GDM1 (cell line): ENCODE data around the gene ZNF236.

Source experiments
- DNase-seq: peaks from one replicate; lab custom pipeline; 2025; lab: John Stamatoyannopoulos, UW

The ZNF236 gene

DNA sequence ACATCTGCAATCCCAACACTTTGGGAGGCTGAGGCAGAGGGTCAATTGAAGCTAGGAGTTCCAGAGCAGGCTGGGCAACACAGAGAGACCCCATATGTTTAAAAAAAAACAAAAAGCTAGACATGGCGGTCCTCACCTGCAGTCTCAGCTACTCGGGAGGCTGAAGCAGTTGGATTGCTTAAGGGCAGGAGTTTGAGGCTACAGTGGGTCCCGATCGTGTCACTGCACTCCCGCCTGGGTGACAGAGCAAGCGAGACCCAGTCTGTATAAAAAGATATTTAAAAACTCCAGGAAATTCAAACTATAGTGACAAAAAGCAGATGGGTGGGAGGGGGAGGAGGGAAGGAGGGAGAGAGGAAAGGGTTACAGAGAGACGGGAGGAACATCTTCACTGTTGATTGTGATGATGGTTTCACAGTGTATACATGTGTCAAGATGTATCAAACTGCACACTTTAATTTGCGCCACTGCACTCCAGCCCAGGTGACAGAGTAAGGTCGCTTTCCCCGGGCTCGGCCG lies 942 bp upstream of the ZNF236 start:
- DNase-seq = no peak

DNA sequence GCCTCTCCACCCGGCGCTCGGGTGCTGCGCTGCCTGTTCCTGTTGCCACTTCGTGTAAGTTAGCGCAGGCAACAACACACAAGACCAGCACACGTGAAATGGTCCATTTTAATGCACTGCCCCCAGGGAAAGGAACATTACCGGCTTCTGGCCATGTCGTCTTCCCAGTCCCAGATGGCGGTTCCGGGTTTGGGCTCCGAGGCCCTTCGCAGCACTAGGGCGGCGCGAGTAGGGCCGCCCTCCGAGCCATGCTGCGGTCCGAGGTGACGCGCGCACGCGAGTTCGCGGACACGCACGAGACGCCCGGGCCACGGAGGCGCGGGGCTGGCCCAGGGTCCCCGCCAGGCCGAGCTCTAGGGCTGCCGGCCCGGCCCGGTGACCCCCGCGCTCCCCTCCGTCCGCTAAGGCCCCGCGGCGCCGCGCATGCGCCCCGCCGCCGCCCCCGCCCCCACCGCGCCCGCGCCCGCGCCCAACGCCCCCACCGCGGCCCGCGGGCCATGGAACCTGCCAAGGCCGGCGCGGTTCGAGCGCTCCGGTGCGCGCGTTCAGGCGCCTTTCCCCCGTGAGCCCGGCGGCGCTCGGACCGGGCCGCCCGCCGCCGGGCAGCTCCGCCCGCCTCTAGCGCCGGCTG lies 367 bp upstream of the ZNF236 start:
- peak; percentile 39 for DNase-seq

DNA sequence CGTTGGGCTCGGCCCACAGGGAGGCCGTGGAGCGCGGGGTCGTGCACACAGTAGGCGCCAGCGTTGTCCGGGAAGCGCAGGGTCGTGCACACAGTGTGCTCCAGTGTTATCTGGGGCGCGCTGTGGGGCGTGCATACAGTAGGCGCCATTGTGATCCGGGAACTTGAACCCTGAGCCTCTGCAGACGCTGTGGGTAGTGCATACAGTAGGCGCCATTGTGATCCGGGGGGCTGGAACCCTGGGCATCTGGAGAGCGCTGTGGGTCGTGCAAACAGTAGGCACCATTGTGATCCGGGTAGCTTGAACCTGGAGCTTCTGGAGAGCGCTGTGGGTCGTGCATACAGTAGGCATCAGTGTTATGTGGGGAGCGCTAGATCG lies 793 bp downstream of the ZNF236 start:
- no peak for DNase-seq

DNA sequence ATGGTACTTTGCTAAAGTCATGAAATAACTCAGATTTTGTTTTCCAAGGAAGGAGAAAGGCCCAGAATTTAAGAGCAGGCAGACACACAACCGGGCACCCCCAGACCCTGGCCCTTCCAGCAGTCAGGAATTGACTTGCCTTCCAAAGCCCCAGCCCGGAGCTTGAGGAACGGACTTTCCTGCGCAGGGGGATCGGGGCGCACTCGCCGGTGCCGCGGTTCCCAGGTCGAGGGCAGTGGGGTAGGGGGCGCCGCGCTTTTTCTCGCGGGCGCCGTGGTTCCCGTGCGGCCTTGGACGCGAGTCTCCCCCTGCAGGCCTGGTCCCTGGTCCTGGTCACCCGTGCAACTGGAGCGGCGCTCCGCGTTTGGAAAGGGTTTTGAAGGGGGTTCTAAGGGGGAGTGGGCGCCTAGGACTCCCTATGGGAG lies 1.2 kb downstream of the ZNF236 start:
- DNase-seq = no peak

DNA sequence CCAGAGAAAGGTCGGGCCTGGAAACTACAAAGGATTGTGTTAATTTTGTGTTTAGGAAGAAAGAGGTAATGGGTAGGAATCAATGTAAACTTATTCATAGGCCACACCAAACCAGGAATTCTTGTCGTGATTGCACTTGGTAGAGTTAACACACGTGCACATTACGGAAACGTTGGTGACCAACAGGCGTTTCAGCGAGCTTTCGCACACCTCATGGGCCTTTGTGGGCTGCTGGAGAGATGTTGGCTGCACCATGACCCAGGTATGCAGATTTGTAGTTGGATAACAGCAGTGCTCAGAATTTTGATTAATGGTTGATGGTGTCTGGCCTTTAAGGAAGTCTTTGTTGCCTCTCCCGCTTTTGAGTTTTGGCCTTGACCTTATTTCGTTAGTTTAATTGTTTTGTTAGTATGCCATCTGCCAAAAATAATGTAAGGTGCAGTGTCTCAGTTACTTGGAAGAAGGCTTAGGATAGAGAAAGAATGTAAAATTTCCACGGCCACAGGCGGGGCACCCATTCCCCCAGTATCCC lies 1.9 kb downstream of the ZNF236 start:
- DNase-seq = no peak

DNA sequence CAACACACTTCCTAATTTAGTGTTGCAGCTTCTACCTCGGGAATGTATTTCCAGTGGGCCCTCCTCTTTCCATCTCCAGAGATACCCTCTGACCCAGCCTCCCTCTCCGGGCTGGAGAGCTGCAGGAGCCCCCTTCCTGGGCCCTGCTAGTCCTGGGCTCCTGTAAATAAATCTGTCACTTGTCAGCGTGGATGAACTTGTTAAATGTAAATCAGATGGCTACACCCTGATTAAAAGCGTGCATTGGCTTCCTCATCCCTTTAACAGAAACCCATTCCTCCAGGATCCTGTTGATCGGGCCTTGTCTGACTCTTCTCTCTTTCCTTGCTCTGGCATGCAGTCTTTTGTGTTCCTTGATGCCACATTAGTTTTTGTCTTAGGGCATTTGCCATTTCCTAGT lies 2.4 kb downstream of the ZNF236 start:
- no peak for DNase-seq

DNA sequence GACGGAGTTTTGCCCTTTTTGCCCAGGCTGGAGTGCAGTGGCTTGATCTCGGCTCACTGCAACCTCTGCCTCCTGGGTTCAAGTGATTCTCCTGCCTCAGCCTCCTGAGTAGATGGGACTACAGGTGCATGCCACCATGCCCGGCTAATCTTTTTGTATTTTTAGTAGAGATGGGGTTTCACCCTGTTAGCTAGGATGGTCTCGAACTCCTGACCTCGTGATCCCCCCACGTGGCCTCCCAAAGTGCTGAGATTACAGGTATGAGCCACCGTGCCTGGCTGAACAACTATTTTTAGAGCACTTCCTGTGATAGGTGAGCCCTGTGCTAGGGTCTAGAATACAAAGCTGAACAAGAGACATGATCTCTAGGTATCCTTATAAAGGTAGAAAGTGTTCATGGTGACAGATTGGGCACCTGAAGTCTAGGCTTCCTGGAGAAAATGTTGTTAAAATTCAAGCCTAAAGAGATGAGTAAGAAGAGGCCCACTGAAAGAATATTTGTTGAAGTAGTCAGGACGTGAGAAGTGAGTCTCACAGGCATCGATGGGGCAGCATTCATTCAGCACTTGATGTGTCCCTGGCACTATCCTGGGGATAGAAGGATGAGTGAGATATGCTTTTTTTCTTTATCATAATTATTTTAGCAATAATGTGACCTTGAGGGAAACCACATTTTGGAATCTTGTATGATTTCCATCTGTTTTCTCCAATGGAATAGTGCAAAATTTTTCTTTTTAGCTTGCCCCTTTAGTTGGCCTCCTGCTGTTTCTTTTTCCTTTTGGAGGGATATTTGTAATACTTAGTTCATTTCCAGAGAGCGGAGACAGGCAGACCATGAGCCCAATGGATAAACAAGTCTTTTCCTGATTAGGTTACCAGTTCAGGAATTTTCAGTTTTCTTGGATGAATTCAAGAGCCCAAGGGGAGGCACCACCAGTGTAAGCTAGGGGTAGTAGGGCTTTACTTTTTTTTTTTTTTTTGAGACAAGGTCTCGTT lies 5.1 kb downstream of the ZNF236 start:
- no peak for DNase-seq

DNA sequence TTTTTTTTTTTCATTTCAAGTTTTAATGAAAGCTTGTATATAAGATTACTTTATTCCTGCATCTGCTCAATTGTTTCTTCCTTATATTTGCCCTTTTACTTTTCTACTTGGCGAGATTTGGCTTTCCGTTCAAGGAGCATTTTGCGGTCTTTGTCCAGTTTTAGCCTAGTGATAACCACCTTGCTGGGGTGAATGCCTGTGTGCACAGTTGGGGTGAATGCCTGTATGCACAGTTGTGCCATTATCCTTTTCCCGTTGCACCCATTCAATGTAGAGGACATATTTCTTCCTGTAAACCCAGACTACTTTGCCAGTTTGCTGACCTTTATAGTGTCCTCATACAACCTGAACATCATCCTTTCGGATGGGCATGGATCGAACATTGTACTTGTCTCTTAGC lies 12.0 kb downstream of the ZNF236 start:
- DNase-seq = no peak

DNA sequence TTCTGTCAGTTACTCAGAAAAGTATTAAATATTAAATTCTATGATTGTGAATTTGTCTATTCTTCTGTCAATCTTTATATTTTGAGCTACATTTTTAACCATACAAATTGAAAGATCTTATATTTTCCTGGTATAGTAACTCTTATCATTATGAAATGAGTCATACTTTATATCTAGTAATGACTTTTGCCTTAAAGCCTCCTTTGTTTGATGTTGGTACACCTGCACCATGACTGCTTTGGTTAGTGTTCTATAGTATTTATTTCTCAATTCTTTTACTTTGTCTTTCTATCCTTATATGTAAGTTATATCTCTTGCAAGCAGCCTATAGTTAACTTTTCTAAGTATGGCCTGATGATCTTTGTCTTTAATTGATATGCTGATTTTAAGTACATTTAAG lies 13.0 kb downstream of the ZNF236 start:
- DNase-seq = no peak

DNA sequence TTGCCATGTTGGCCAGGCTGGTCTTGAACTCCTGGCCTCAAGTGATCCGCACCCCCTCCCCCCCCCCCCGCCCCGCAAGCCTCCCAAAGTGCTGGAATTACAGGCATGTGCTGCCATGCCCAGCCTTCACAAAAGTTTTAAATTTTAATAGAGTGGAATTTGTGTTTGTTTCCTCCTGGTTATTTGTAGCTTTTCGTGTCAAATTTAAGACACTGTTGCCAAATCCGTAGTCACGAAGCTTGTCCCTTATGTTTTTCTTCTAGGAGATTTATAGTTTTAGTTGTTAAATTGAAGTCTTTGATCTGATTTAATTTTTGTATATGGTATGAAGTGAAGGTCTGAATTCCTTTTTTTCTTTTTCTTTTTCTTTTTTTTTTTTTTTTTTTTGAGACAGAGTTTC lies 14.7 kb downstream of the ZNF236 start:
- no peak for DNase-seq

DNA sequence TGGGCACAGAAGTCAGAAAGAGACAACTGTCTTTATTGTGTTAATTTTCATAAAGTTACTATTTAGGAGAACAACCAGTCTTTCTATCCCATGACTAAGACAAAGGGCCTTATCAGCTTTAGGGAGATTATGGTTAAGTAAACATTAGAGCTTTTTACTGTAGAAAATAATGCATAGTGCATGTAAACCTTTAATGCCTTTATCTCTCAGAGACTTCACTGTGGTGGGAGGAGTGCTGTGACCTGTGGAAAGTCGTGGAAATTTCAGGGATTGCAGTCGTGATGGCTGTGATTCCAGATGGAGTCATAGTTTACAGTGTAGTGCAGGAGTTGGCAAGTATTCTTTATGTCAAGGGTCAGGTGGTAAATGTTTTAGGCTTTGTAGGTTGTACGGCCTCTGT lies 15.8 kb downstream of the ZNF236 start:
- DNase-seq = no peak

DNA sequence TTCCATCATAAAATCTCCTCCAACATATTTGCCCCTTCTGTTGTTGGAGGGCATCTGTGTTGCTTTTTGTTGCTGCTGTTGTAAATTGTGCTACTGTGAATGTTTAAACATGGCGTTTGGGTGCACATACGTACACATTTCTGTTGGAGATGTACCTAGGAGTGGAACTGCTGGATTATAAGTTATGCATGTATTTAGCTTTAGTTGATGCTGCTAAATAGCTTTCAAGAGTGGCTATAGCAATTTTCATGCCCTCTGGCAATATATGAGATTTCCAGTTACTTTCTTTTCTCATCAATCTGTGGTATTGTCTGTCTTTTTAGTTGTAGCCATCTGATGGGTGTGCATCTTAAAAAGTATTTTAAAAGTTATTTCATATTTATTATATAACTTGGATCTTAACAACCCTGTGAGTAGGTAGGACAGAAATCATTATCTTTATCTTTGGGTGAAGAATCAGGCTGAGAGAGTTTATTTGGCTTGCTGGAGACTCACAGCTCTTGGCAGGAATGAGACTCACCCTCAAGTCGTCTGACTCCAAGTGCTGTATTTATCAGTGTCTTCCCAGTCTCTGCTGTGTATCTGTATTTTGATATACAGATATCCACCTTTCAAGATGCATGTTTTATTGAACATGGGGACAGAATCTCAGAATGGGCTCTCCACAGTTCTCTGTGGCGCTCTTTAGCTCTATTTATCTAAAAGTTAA lies 16.9 kb downstream of the ZNF236 start:
- DNase-seq = no peak

DNA sequence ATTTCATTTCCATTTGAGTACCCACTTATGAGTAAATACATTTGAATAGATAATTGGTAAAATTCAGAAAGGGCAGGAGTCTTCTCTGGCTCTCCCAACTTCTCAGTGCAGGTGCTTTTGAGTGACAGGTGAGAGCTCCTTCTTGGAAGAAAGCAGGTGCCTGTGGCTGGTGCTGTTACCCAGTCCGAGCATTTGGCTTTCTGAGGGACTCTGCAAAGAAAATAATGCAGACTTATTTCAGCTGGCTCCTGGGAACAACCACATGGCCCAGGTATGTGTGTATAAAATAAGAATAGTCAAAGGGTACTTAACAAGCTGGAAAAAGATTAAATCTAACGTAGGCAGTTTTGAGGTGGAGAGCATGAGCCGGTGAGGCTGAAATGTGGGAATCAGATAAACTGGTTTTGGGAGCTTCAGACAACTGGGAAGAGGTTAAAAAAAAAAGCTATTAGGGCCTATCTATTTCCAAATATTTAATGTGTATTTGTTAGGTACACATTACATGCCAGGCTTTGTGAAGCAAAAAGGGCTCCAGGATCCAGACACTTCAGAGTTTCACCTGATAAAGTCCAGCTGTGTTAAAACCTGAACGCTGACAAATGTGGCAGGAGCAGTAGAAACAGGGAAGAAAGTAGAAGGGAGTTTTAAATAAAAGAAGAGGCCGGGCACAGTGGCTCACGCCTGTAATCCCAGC lies 20.6 kb downstream of the ZNF236 start:
- DNase-seq = no peak

DNA sequence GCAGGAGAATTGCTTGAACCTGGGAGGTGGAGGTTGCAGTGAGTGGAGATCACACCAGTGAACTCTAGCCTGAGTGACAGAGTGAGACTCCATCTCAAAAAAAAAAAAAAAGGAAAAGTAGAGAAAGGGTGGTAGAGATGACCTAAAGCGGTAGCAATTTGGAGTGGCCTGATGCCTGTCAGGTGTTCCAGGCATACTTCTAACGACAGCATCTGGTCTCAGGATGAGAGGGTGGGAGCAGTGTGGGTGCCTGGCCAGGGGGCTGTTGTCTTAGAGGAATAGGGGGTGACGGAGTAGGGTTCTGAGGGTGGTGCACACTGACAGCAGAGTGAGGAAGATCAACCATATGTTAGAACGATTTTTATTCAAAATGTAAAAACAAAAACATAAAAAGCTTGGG lies 21.8 kb downstream of the ZNF236 start:
- no peak for DNase-seq

DNA sequence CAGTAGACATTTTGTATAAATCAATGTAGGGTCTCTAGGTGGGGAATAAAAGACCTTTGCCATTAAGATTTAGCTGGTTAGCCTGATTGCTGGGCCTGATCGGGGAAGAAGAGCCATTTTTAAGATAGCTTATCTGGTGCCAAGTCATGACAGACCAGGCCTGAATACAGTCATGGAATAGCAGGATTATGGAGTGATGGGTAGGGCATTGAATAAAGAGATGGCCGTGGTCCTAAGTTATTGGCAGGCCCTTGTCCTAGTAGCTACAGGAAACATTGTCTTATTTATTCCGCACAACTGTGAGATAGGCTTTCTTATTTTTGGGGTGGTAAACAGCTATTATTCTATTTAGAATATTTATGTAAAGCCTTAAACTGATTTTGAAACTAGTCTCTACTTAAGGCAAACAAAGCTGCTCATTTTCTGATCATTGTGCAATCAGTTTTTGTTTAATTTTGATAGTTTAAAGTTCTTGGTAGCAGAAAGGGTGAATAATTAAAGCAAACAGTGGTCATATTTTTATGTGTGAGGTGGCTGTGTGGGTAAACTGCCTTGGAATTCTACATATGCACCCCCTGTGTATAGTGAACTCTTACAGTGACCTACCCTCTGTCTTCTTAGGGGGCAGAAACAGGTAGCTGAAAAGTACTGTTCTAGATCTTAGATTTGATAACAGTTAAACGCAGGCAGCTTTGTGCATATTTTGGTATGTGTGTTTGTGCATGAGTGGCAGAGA lies 22.6 kb downstream of the ZNF236 start:
- DNase-seq = no peak

DNA sequence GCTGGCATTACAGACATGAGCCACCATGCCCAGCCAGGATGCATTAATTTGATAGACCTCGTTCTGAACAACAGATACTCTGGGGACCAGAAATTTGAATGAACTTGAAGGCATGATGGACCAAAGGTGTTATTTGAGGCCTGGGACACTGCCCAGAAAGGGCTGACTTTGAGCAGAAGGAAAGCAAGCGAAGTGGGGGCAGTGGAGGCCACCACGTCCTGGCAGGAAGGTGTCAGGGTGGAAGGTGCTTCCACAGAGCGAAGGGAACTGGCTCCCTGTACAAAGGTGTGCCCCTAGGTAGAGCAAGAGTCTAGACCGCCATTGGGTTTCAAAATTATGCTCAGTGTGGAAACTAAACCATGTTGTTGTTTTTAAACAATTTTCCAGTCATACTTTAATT lies 23.9 kb downstream of the ZNF236 start:
- DNase-seq = no peak

DNA sequence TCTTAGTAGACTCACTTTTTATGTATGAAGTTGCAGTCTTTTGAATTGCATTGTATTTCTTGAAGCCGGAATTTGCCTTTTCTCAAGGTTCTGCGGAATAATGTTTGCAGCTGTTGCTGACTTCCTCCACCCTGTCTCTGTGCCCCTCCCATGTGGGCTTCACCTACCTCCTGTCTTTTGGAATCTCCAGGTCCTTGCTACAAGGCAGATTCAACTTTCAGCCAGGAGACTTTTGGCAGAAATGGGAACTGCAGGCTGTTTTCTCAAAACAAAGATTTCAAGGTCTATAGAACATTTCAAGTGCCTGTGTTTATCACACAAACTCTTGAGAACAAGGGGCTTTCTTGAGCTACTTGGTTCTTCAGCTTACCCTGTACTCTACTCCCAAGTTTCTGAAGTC lies 25.6 kb downstream of the ZNF236 start:
- DNase-seq = no peak

DNA sequence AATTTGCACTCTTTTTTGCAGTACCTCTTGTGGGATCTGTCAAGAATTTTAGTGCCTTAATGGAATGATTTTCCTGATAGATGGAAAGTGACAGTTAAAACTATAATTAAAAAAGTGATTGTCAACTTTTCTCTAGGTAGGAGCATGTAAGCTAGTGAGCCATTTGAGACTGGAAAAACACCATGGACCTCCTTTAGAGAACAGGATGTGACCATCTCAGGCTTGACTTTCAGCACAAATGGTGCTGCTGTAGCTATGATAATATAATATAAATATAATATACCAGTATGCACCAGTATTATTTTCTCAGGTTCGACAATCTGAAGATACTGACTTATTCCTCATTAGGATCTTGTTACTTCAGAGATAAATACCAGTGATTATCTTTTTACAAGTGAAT lies 27.8 kb downstream of the ZNF236 start:
- DNase-seq = no peak

DNA sequence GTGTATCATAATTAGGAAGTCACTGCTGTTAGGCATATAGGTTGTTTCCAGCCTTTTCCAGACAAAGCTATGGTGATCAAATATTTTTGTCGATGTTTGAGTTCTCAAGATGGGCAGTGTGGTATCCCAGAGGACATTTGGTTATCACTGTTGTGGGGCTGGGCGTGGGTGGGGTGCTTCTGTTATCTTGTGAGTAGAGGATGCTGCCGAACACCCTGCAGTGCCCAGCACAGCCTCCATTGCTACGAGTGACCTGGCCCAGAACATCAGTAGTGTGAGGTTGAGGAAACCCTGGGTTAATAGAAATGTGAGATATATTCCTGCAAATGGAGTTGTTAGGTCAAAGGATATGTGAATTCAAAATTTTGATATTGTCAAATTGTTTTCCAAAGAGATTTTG lies 33.2 kb downstream of the ZNF236 start:
- DNase-seq = no peak

DNA sequence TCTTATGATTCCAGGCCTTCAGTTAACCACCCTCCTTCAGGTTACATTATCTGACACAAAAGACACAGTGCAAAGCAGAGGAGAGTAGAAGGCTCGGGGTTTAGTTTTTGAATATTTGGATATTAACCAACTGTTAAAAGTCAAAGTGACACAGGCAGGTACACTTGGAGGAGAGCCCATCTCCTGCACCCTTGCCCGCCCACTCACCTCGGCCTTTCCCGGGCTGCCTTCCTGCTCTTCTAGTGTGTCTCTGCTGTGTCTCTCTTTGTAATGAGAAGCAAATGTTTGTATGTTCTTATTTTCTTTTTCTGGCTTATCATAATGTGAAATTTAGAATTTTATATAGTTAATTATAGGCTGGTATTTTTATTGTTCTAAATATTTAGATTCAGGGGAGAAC lies 35.1 kb downstream of the ZNF236 start:
- DNase-seq = no peak
